Measurements from ENCODE around the gene CSTPP1.

CSTPP1 gene

DNA sequence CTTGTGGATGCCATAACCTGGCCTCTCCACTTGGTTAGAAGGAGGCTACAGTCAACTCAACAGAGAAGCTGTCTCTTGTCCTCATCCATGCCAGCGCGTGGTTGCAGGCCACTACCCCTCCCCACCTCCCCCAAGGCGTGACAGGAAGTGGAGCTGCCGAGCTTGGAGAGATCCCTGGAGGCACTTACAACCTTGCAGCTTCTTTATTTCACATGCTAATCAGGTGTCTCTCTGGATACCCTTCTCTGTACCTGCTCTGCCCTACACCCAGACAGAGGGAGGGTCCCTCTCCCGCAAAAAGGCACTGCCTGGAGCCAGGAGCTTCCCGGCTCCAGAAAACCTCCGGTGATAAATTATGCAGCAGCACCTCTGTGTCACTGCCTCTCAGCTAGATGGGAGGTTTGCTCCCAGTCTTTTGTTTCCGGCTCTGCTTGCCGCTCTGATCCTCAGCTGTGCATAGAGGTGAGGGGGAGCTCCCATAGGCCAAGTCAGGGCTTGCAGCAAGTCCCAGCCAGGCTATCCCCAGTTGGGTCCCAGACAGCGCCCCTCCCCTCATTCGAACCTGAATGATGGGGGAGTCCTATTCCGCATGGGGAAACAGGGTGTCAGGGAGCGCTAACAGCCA lies 23.9 kb upstream of the CSTPP1 start:
- no peak for DNase-seq (ENCODE audit: low read depth)
- TF ChIP-seq, protein P1, sequence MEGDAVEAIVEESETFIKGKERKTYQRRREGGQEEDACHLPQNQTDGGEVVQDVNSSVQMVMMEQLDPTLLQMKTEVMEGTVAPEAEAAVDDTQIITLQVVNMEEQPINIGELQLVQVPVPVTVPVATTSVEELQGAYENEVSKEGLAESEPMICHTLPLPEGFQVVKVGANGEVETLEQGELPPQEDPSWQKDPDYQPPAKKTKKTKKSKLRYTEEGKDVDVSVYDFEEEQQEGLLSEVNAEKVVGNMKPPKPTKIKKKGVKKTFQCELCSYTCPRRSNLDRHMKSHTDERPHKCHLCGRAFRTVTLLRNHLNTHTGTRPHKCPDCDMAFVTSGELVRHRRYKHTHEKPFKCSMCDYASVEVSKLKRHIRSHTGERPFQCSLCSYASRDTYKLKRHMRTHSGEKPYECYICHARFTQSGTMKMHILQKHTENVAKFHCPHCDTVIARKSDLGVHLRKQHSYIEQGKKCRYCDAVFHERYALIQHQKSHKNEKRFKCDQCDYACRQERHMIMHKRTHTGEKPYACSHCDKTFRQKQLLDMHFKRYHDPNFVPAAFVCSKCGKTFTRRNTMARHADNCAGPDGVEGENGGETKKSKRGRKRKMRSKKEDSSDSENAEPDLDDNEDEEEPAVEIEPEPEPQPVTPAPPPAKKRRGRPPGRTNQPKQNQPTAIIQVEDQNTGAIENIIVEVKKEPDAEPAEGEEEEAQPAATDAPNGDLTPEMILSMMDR (conservative IDR thresholded peaks at IDR 0.05; ENCODE audit: low read depth, low read length), result no peak
- peak overlapping the region; percentile 37 for H3K4me3 ChIP-seq (ENCODE audit: low read length)

DNA sequence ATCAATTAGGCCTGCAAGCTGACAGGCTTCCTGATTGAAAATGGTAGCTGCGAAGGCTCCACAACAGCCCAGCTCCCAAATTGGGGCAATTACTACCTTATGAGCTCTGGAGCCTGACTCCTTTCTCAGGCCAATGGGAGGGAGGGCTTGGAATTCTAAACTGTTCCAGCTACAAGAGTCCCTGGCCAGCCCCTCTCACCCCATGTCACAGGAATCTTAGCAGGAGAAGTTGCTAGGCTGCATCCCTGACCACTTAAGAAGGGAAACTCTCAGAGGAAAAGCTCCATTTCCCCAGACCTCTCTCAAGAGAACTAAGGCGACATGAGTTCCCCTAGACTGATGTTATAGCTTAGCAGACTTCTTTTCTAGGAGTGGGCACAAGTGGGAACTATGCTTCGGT lies 23.1 kb upstream of the CSTPP1 start:
- TF ChIP-seq, protein P1 (conservative IDR thresholded peaks at IDR 0.05; ENCODE audit: low read depth, low read length), result no peak
- no peak overlapping the region for H3K4me3 ChIP-seq (ENCODE audit: low read length)
- DNase-seq (ENCODE audit: low read depth), result no peak

DNA sequence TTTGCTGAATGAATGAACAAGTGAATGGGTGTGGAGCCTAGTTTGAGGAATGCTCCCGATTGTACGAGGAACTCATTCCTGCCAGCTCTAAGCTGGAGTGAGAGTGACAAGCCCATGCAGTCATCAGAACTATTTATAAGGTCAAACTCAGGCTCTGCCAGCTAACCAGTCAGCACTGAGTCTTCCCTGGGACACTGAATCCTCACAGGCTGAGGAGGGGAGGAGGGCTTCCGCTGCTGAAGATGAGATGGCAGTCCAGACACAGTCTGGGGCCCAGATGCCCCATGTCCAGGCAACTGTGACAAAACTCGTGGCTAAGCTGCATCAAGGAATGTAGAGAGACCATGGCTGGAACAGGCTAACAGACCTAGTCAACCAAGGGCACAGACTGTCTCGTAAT lies 22.2 kb upstream of the CSTPP1 start:
- DNase-seq (ENCODE audit: low read depth), result no peak
- no peak overlapping the region for H3K4me3 ChIP-seq (ENCODE audit: low read length)
- TF ChIP-seq, protein P1 (conservative IDR thresholded peaks at IDR 0.05; ENCODE audit: low read depth, low read length), result no peak

DNA sequence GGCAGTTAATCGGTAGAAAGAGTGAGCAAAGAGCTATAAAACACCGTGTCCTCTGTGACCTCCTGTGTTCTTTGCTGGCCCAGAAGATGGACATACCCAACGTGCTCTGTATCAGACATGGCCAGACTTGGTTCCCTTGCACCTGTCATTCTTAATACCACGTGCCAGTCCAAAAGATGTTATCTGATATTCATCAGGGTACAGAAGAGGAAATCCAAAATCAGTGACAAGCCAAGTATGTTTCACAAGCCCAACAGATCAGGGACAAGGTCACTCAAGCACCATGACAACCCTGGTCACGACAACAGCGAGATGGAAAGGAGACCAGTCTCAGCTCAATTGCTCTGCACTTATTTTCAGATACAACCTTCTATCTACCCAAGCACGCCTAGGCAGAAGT lies 21.7 kb upstream of the CSTPP1 start:
- TF ChIP-seq, protein P1 (conservative IDR thresholded peaks at IDR 0.05; ENCODE audit: low read depth, low read length), result no peak
- H3K4me3 ChIP-seq (ENCODE audit: low read length), result no peak overlapping the region
- no peak for DNase-seq (ENCODE audit: low read depth)

DNA sequence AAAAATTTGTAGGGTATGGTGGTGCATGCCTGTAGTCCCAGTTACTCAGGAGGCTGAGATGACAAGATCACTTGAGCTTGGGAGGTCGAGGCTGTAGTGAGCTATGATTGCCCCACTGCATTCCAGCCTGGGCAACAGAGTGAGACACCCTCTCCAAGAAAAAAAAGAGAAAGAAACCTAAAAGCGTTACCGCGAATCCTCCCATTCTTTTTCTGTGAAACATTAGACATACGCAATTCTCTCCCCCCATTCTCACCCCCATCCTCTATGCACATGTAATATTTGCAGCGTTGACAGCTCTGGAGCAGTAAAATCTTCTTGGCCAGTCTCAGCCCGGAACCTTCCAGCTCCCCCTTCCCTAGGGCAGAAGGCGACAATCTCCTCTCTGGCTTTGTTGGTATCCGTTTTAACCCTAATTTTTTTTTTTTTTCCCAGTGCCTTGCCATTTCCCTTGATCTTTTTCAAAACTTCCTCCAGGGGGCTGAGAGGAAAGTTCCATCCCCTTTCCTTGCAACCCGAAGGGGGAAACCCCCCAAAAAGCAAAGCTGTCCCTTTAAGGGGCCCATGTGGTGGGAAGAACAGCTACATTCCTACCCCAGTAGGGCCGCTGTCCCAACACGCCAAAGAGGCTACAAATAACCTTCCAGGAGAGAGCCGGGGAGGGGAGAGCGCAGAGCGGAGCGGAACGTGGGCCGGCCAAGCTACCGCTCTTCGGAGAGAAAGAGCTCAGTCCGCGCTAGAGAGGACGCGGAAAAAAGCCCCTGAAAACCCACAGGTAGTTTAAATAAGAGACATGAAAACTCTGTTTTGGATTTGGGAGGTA lies 20.1 kb upstream of the CSTPP1 start:
- DNase-seq (ENCODE audit: low read depth), result no peak
- TF ChIP-seq, protein P1 (conservative IDR thresholded peaks at IDR 0.05; ENCODE audit: low read depth, low read length), result peak; percentile 35
- peak overlapping the region; percentile 60 for H3K4me3 ChIP-seq (ENCODE audit: low read length)

DNA sequence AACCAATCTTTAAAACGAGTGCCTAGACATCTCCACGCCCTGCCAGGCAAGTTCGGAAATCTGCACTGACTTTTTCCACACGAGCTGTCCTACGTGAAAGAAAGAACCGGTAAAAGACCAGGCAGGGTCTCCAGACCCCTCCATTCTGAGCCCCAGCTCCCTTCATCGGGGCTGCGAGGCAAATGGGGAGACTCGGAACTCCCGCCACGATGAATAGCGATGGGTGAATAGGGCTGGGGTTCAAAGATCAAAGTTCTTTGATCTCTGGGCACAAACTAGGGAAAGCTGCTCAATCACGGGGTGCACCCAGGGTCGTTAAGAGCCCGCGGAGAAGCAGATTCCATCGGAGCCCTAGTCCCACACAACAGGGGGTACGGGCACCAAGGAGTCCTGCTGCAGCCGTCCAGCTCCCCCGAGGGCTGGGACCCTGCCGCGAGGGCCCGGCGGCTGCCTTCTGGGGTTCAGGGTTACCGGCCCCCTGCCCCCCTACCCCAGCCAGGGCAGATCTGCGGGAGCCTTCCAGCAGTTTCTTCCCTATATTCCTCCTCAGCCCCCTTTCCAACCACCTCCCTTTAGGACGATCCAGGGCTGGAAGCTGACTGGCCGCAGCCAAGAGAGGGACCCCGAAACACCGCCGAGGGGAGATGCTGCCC lies 19.3 kb upstream of the CSTPP1 start:
- H3K4me3 ChIP-seq (ENCODE audit: low read length), result peak overlapping the region; percentile 60
- TF ChIP-seq, protein P1 (conservative IDR thresholded peaks at IDR 0.05; ENCODE audit: low read depth, low read length), result no peak
- no peak for DNase-seq (ENCODE audit: low read depth)
